Measurements from ENCODE around the gene ELP2. TPM values are rescaled to one million over a fixed set of nuclear protein-coding genes. Genes with fewer than 3 reads are reported as not detected.
"Not testable (repeated sequence)": the region's sequence is repeated elsewhere in the genome, so short reads cannot be mapped to it uniquely, and the experiment has no call there.

Gene ELP2, protein sequence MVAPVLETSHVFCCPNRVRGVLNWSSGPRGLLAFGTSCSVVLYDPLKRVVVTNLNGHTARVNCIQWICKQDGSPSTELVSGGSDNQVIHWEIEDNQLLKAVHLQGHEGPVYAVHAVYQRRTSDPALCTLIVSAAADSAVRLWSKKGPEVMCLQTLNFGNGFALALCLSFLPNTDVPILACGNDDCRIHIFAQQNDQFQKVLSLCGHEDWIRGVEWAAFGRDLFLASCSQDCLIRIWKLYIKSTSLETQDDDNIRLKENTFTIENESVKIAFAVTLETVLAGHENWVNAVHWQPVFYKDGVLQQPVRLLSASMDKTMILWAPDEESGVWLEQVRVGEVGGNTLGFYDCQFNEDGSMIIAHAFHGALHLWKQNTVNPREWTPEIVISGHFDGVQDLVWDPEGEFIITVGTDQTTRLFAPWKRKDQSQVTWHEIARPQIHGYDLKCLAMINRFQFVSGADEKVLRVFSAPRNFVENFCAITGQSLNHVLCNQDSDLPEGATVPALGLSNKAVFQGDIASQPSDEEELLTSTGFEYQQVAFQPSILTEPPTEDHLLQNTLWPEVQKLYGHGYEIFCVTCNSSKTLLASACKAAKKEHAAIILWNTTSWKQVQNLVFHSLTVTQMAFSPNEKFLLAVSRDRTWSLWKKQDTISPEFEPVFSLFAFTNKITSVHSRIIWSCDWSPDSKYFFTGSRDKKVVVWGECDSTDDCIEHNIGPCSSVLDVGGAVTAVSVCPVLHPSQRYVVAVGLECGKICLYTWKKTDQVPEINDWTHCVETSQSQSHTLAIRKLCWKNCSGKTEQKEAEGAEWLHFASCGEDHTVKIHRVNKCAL
- total RNA-seq (100 to 1,000 TPM; 200 to 206 TPM), total RNA-seq (109 to 236 (median 156) reads per million in 172 experiments)
- 70.5 TPM for polyA plus RNA-seq (2013, experiment 1 of 2)
- 86.4 TPM for polyA plus RNA-seq (2013, experiment 2 of 2)

DNA sequence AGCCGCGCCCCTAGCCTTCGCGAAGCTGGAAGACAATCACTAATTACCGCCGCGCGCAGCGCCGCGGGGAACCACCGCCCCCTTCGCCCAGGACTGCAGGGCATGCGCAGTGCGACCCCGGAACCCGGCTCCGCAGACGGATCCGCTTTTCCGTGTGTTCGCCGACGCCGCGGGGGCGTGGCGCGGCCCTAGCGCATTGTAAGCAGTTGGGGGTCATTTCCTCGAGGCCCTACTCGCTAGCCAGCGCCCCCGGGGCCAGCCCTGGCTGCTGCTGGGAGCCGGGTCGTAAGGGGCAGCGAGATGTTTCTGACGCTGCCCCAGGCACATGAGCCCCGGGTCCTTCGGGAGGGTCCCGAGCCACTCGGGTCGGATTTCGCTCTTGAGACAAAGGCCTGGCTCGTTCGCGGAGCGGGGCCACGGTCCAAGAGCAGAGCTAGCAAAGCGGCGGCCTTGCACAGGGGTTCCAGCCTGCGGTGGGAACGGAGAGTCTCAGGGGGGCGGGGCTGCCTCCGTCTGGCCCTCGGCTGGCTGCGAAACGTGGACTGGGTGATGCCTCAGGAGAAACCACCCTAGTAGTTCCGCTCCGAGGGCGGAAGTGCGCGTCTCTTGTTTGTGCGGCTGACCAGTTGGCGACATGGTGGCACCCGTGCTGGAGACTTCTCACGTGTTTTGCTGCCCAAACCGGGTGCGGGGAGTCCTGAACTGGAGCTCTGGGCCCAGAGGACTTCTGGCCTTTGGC is at the start of gene ELP2, which contains the start of gene SLC39A6:
Gene ELP2 (plus strand): TSS at position 600 of the 739 bp plus-strand sequence. CDS start 35 bp downstream, at position 635.
Gene SLC39A6 (minus strand): TSS at position 41 of the 739 bp plus-strand sequence. CDS start 2,333 bp downstream, outside the sequence.
- H3K27me3 Mint-ChIP-seq = no peaks in the 10 kb centered on the region
- H3K27ac ChIP-seq (ENCODE audit: low read depth in 1 of 2, low read length in 2 of 2) = peak within 1 kb of the TSS; percentile 99
- H3K4me3 ChIP-seq (ENCODE audit: low read length) = peak within 1 kb of the TSS; percentile 77
- peaks cover 60% of the 10 kb centered on the region for H3K36me3 Mint-ChIP-seq (ENCODE audit: low read depth)
- peaks cover 7% of the 10 kb centered on the region for H3K36me3 ChIP-seq (ENCODE audit: insufficient read depth, low read length)
- CTCF ChIA-PET = interaction anchor here (0.9 to 2.1 kb wide), 2 partner anchors 34 to 35 kb away, joined by 3 to 9 read pairs; no protein-coding TSS in a partner anchor
- TF ChIP-seq, protein P1, sequence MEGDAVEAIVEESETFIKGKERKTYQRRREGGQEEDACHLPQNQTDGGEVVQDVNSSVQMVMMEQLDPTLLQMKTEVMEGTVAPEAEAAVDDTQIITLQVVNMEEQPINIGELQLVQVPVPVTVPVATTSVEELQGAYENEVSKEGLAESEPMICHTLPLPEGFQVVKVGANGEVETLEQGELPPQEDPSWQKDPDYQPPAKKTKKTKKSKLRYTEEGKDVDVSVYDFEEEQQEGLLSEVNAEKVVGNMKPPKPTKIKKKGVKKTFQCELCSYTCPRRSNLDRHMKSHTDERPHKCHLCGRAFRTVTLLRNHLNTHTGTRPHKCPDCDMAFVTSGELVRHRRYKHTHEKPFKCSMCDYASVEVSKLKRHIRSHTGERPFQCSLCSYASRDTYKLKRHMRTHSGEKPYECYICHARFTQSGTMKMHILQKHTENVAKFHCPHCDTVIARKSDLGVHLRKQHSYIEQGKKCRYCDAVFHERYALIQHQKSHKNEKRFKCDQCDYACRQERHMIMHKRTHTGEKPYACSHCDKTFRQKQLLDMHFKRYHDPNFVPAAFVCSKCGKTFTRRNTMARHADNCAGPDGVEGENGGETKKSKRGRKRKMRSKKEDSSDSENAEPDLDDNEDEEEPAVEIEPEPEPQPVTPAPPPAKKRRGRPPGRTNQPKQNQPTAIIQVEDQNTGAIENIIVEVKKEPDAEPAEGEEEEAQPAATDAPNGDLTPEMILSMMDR (IDR thresholded peaks at IDR 0.05) = peak; percentile 0
- intact Hi-C loops (cut with DNase I, micrococcal nuclease) = loop anchor here (2.0 to 10.0 kb wide), 9 partner anchors 63 to 1155 kb away; partner anchors contain the start of genes RPRD1A (in 2 of the 2), GALNT1 (in 1 of the 2), KIAA1328 (in 1 of the 2) and MAPRE2 (in 1 of the 2)
- H3K4me3 Mint-ChIP-seq = peak within 1 kb of the TSS; percentile 95
- no peaks in the 10 kb centered on the region for H3K9me3 ChIP-seq (ENCODE audit: control insufficient read depth in 1 of 2, insufficient read depth in 1 of 2, low read length in 2 of 2)
- POLR2A ChIA-PET = interaction anchor here (0.5 to 3.2 kb wide), 25 partner anchors 9 to 1088 kb away, joined by 3 to 29 read pairs (median 4); partner anchors contain the start of genes INO80C, KIAA1328, MAPRE2 and MOCOS
- H3K4me1 Mint-ChIP-seq (ENCODE audit: low read depth) = peaks cover 75% of the 10 kb centered on the region
- H3K9me3 Mint-ChIP-seq = no peaks in the 10 kb centered on the region
- peak within 1 kb of the TSS; percentile 98 for H3K27ac Mint-ChIP-seq
- DNase-seq (peak; percentile 91 to 98 (median 94)), ATAC-seq (ENCODE audit: poor library complexity) (peak; percentile 87)
- H3K27me3 ChIP-seq (ENCODE audit: control insufficient read depth in 1 of 2, insufficient read depth in 2 of 2, low read length in 2 of 2) = no peaks in the 10 kb centered on the region
- peaks cover 48% of the 10 kb centered on the region for H3K4me1 ChIP-seq (ENCODE audit: insufficient read depth, low read length)

DNA sequence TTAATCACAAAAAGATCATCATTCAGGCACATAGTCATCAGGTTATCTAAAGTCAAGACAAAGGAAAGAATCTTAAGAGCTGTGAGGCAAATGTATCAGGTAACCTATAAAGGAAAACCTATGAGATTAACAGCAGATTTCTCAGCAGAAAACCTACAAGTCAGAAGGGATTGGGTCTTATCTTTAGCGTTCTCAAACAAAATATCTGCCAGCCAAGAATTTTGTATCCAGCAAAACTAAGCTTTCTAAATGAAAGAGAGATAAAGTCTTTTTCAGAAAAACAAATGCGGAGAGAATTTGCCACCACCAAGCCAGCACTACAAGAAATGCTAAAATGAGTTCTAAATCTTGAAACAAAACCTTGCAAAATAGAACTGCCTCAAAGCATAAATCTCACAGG is 48.6 kb upstream of the ELP2 start:
- H3K27me3 ChIP-seq (ENCODE audit: control insufficient read depth in 1 of 2, insufficient read depth in 2 of 2, low read length in 2 of 2); POLR2A ChIA-PET; H3K4me3 ChIP-seq (ENCODE audit: low read length); ATAC-seq (ENCODE audit: poor library complexity); H3K4me3 Mint-ChIP-seq; DNase-seq; H3K36me3 ChIP-seq (ENCODE audit: insufficient read depth, low read length); H3K36me3 Mint-ChIP-seq (ENCODE audit: low read depth); H3K4me1 ChIP-seq (ENCODE audit: insufficient read depth, low read length); H3K27ac Mint-ChIP-seq; H3K4me1 Mint-ChIP-seq (ENCODE audit: low read depth); intact Hi-C loops (cut with DNase I, micrococcal nuclease); H3K27ac ChIP-seq (ENCODE audit: low read depth in 1 of 2, low read length in 2 of 2); H3K9me3 Mint-ChIP-seq; CTCF ChIA-PET: not testable (repeated sequence)
- peaks cover 4 to 11% of the 10 kb centered on the region in 2 experiments for H3K9me3 ChIP-seq (ENCODE audit: control insufficient read depth in 1 of 2, insufficient read depth in 1 of 2, low read length in 2 of 2)
- H3K27me3 Mint-ChIP-seq = peaks cover 11% of the 10 kb centered on the region

DNA sequence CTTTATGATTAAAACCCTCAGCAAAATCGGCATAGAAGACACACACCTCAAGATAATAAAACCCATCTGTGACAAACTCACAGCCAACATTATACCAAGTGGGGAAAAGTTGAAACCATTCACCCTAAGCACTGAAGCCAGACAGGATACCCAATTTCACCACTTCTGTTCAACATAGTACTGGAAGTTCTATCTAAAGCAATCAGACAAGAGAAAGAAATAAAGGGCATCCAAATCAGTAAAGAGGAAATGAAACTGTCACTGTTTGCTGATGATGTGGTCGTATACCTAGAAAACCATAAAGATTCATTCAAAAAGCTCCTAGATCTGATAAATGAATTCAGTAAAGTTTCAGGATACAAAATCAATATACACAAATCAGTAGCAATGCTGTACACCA is 46.0 kb upstream of the ELP2 start:
- TF ChIP-seq, protein P1 (IDR thresholded peaks at IDR 0.05) = no peak
- Histone ChIP-seq H3K4me1 (ENCODE audit: insufficient read depth, low read length) (no peaks in the 10 kb centered on the region), H3K27me3 (ENCODE audit: control insufficient read depth in 1 of 2, insufficient read depth in 2 of 2, low read length in 2 of 2) (no peaks in the 10 kb centered on the region), H3K9me3 (ENCODE audit: control insufficient read depth in 1 of 2, insufficient read depth in 1 of 2, low read length in 2 of 2) (peaks cover 4 to 11% of the 10 kb centered on the region in 2 experiments), H3K4me3 (ENCODE audit: low read length) (no peak overlapping the region), H3K36me3 (ENCODE audit: insufficient read depth, low read length) (no peaks in the 10 kb centered on the region), H3K27ac (ENCODE audit: low read depth in 1 of 2, low read length in 2 of 2) (no peak overlapping the region)
- Mint-ChIP-seq H3K4me3 (no peak overlapping the region), H3K4me1 (ENCODE audit: low read depth) (no peaks in the 10 kb centered on the region), H3K9me3 (peaks cover 5% of the 10 kb centered on the region), H3K36me3 (ENCODE audit: low read depth) (no peaks in the 10 kb centered on the region), H3K27ac (no peak overlapping the region), H3K27me3 (peaks cover 6% of the 10 kb centered on the region)
- peak in 1 of 14 experiments; percentile 13 for DNase-seq
- ChIA-PET POLR2A (no interaction called here), CTCF (no interaction called here)
- no peak for ATAC-seq (ENCODE audit: poor library complexity)
- intact Hi-C loops (cut with DNase I, micrococcal nuclease) = no loop called here

Data from CD4-positive, alpha-beta T cell (primary cell).